H9 (cell line): Measurements from ENCODE around the gene FADD. TPM values are rescaled to one million over a fixed set of nuclear protein-coding genes. Genes with fewer than 3 reads are reported as not detected.

Experiments
- DNase-seq: peaks from one replicate; pipeline ENCODE4 v3.0.0-alpha.2; 2017
- H2AFZ ChIP-seq: one replicate; pipeline ENCODE4 v1.6.1; 2013; ENCODE audit warnings: mild to moderate bottlenecking, low read length, control low read depth, moderate library complexity
- H2AK5ac ChIP-seq: 2 replicates; pipeline ENCODE4 v1.6.1; 2013; ENCODE audit warnings: low read length, control low read depth, mixed read lengths; ENCODE audit not compliant: insufficient read length
- H2BK120ac ChIP-seq: one replicate; pipeline ENCODE4 v1.6.1; 2013; ENCODE audit warnings: low read depth, mild to moderate bottlenecking, low read length, control low read depth, inconsistent platforms; ENCODE audit not compliant: poor library complexity, severe bottlenecking
- H2BK12ac ChIP-seq: 2 replicates; pipeline ENCODE4 v1.6.1; 2013; ENCODE audit warnings: low read length, control low read depth, mixed read lengths, low read depth; ENCODE audit not compliant: insufficient read length
- H2BK15ac ChIP-seq: 2 replicates; pipeline ENCODE4 v1.6.1; 2013; ENCODE audit warnings: low read depth, low read length, control low read depth
- H2BK20ac ChIP-seq: one replicate; pipeline ENCODE4 v1.6.1; 2013; ENCODE audit warnings: low read depth, mild to moderate bottlenecking, low read length, control low read depth, inconsistent platforms; ENCODE audit not compliant: poor library complexity, severe bottlenecking
- H2BK5ac ChIP-seq: 2 replicates; pipeline ENCODE4 v1.6.1; 2013; ENCODE audit warnings: low read length, control low read depth, mixed read lengths; ENCODE audit not compliant: insufficient read length
- H3K14ac ChIP-seq: 2 replicates; pipeline ENCODE4 v1.6.1; 2013; ENCODE audit warnings: low read length, control low read depth; ENCODE audit not compliant: insufficient read depth
- H3K18ac ChIP-seq: 2 replicates; pipeline ENCODE4 v1.6.1; 2013; ENCODE audit warnings: low read depth, mild to moderate bottlenecking, mixed read lengths, low read length, control low read depth; ENCODE audit not compliant: insufficient read length
- H3K23ac ChIP-seq: 2 replicates; pipeline ENCODE4 v1.6.1; 2013; ENCODE audit warnings: low read length, control low read depth, mixed read lengths, low read depth; ENCODE audit not compliant: insufficient read length
- H3K23me2 ChIP-seq: 2 replicates; pipeline ENCODE4 v1.6.1; 2013; ENCODE audit warnings: low read depth, mild to moderate bottlenecking, mixed read lengths, low read length, control low read depth; ENCODE audit not compliant: insufficient read length, poor library complexity, severe bottlenecking
- H3K27ac ChIP-seq: 2 replicates; pipeline ENCODE4 v1.5.1; 2013; ENCODE audit warnings: low read length, control low read depth, mixed read lengths, low read depth; ENCODE audit not compliant: insufficient read length
- H3K27me3 ChIP-seq: 2 replicates; pipeline ENCODE4 v1.6.1; 2013; ENCODE audit warnings: low read length, control low read depth, inconsistent platforms; ENCODE audit not compliant: insufficient read depth
- H3K4ac ChIP-seq: 2 replicates; pipeline ENCODE4 v1.6.1; 2013; ENCODE audit warnings: low read depth, mild to moderate bottlenecking, control low read depth, inconsistent platforms, low read length, moderate library complexity
- H3K4me1 ChIP-seq: 2 replicates; pipeline ENCODE4 v1.6.1; 2013; ENCODE audit warnings: low read length, control low read depth, inconsistent platforms; ENCODE audit not compliant: insufficient read depth
- H3K4me2 ChIP-seq: 2 replicates; pipeline ENCODE4 v1.6.1; 2013; ENCODE audit warnings: low read length, control low read depth, mixed read lengths; ENCODE audit not compliant: insufficient read length, insufficient read depth
- H3K56ac ChIP-seq: 2 replicates; pipeline ENCODE4 v1.6.1; 2013; ENCODE audit warnings: low read depth, mild to moderate bottlenecking, mixed read lengths, low read length, control low read depth; ENCODE audit not compliant: insufficient read length
- H3K79me1 ChIP-seq: 2 replicates; pipeline ENCODE4 v1.6.1; 2013; ENCODE audit warnings: low read depth, mild to moderate bottlenecking, moderate library complexity, low read length, control low read depth, inconsistent platforms; ENCODE audit not compliant: insufficient read depth, poor library complexity, severe bottlenecking
- H3K79me2 ChIP-seq: 2 replicates; pipeline ENCODE4 v1.6.1; 2013; ENCODE audit warnings: low read length, control low read depth, inconsistent platforms; ENCODE audit not compliant: insufficient read depth
- H3K9ac ChIP-seq: 2 replicates; pipeline ENCODE4 v1.6.1; 2013; ENCODE audit warnings: low read length, control low read depth, mixed read lengths; ENCODE audit not compliant: insufficient read length; ENCODE audit errors: extremely low read depth
- H3K9me3 ChIP-seq: one replicate; pipeline ENCODE4 v1.6.1; 2013; ENCODE audit warnings: low read depth, low read length, inconsistent platforms; ENCODE audit not compliant: control insufficient read depth
- H3T11ph ChIP-seq: one replicate; pipeline ENCODE4 v1.6.1; 2013; ENCODE audit warnings: mild to moderate bottlenecking, low read length, control low read depth, inconsistent platforms
- H4K20me1 ChIP-seq: one replicate; pipeline ENCODE4 v1.6.1; 2013; ENCODE audit not compliant: control insufficient read depth, insufficient read length, insufficient read depth
- H4K5ac ChIP-seq: 2 replicates; pipeline ENCODE4 v1.6.1; 2013; ENCODE audit warnings: low read depth, mild to moderate bottlenecking, mixed read lengths, low read length, control low read depth; ENCODE audit not compliant: insufficient read length
- H4K8ac ChIP-seq: replicated peaks from 2 replicates; pipeline ENCODE4 v1.6.1; 2013; ENCODE audit warnings: low read length, control low read depth, mixed read lengths, low read depth; ENCODE audit not compliant: insufficient read length
- H4K91ac ChIP-seq: 2 replicates; pipeline ENCODE4 v1.6.1; 2013; ENCODE audit warnings: low read depth, mild to moderate bottlenecking, moderate library complexity, mixed read lengths, low read length, control low read depth; ENCODE audit not compliant: insufficient read length
- H3K27ac Mint-ChIP-seq, 3 experiments: 2 replicates in 2 of 3; 3 replicates in 1 of 3; pipeline ENCODE4 v1.8.0; 2020 to 2021; ENCODE audit warnings: mixed read lengths in 3 of 3, mild to moderate bottlenecking in 1 of 3, moderate library complexity in 1 of 3
- H3K27me3 Mint-ChIP-seq: 2 replicates; pipeline ENCODE4 v1.8.0; 2021; ENCODE audit warnings: low read depth, mild to moderate bottlenecking, moderate library complexity, mixed read lengths
- H3K36me3 Mint-ChIP-seq, 3 experiments: 2 replicates in 2 of 3; 3 replicates in 1 of 3; pipeline ENCODE4 v1.8.0; 2020 to 2021; ENCODE audit warnings: low read depth in 3 of 3, mixed read lengths in 3 of 3; ENCODE audit not compliant: insufficient read depth in 1 of 3
- H3K4me1 Mint-ChIP-seq, 2 experiments: 2 replicates each; pipeline ENCODE4 v1.8.0; 2020; ENCODE audit warnings: mixed read lengths in 2 of 2
- H3K4me3 Mint-ChIP-seq, 2 experiments: 2 replicates in 1 of 2; 3 replicates in 1 of 2; pipeline ENCODE4 v1.8.0; 2020 to 2021; ENCODE audit warnings: mild to moderate bottlenecking in 2 of 2, mixed read lengths in 2 of 2, moderate library complexity in 1 of 2
- H3K9me3 Mint-ChIP-seq, 2 experiments: 2 replicates in 1 of 2; 3 replicates in 1 of 2; pipeline ENCODE4 v1.8.0; 2020; ENCODE audit warnings: mild to moderate bottlenecking in 2 of 2, mixed read lengths in 2 of 2, moderate library complexity in 1 of 2
- WGBS: extraction: QIAGEN DNeasy Blood & Tissue Kit; methylation state at CpG from one replicate; pipeline ENCODE4 v1.1.7; 2013; ENCODE audit warnings: missing lambda C conversion rate, low lambda C conversion rate, mixed read lengths; ENCODE audit not compliant: insufficient read length; ENCODE audit errors: extremely low coverage; 5-methylcytosine and 5-hydroxymethylcytosine counted together
- total RNA-seq: library from RNA; stranded (reverse); gene quantifications from 2 replicates; pipeline ENCODE4 v1.2.1, GENCODE V29; 2021
- TF ChIP-seq, protein P1 (sequence below): fragments of 200-600 bp; sonication (generic); conservative IDR thresholded peaks from 3 replicates; pipeline ENCODE4 v1.8.0; 2021; ENCODE audit warnings: antibody characterized with exemption, mild to moderate bottlenecking

The FADD gene
- total RNA-seq, 1 experiment from 2014 or later = 51.1 TPM

DNA sequence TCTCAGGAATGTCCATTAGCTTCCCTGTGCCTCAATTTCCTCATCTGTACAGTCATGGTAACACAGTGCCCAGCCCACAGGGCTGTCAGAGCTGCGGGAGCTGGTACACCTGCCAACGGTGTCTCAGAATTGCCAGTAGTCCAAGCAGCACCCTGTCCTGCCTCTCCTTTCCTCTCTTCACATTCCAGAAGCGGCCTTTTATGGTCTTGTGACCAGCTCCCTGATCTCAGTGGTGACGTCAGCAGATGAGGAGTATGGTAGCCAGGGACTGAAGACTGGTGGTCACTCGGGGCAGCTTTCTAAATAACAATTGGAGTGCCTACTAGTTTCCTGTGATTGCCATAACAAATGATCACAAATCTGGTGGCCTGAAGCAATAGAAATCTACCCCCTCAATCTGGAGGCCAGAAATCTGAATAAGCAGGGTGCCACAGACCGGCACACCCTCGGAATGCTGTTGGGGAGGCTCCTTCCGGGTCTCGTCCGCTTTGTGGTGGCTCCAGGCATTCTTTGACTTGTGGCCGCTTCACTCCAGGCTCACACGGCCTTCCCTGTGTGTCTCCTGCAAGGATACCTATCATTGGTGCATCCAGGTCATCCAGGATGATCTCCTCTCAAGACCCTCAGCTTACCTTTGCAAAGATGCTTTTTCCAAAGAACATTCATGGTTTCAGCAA, 2.1 kb downstream of the FADD start:
- TF ChIP-seq, protein P1, sequence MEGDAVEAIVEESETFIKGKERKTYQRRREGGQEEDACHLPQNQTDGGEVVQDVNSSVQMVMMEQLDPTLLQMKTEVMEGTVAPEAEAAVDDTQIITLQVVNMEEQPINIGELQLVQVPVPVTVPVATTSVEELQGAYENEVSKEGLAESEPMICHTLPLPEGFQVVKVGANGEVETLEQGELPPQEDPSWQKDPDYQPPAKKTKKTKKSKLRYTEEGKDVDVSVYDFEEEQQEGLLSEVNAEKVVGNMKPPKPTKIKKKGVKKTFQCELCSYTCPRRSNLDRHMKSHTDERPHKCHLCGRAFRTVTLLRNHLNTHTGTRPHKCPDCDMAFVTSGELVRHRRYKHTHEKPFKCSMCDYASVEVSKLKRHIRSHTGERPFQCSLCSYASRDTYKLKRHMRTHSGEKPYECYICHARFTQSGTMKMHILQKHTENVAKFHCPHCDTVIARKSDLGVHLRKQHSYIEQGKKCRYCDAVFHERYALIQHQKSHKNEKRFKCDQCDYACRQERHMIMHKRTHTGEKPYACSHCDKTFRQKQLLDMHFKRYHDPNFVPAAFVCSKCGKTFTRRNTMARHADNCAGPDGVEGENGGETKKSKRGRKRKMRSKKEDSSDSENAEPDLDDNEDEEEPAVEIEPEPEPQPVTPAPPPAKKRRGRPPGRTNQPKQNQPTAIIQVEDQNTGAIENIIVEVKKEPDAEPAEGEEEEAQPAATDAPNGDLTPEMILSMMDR = no peak
- no peak overlapping the region for H2BK120ac ChIP-seq
- H2BK12ac ChIP-seq = no peak overlapping the region
- H2AK5ac ChIP-seq = no peak overlapping the region
- H2AFZ ChIP-seq = no peak overlapping the region
- H3K4me1 ChIP-seq = no peaks in the 10 kb centered on the region; the same call in 1 of the 2 replicates
- H3K23me2 ChIP-seq = peaks cover 14% of the 10 kb centered on the region
- no peak overlapping the region for H3K14ac ChIP-seq
- no peak overlapping the region for H3K23ac ChIP-seq
- peaks cover 17% of the 10 kb centered on the region for H3K79me2 ChIP-seq
- H4K20me1 ChIP-seq = peaks cover 3% of the 10 kb centered on the region
- no peaks in the 10 kb centered on the region for H3K9me3 ChIP-seq
- H3K79me1 ChIP-seq = peaks cover 9% of the 10 kb centered on the region
- no peak overlapping the region for H4K8ac ChIP-seq
- peaks cover 0 to under 1% of the 10 kb centered on the region in 2 experiments; a peak in 3 of 5 replicates for H3K9me3 Mint-ChIP-seq
- H4K5ac ChIP-seq = no peak overlapping the region
- WGBS = no CpG with 5 or more reads among the region's 12 CpGs
- DNase-seq = no peak
- peak overlapping the region; percentile 49 to 95 (median 68); a peak in 4 of 7 replicates for H3K27ac Mint-ChIP-seq
- H3K36me3 Mint-ChIP-seq = peaks cover 27 to 53% (median 47%) of the 10 kb centered on the region in 3 experiments
- H3K56ac ChIP-seq = no peak overlapping the region
- no peak overlapping the region for H4K91ac ChIP-seq
- peak overlapping the region; percentile 43 for H3K9ac ChIP-seq
- H3K18ac ChIP-seq = no peak overlapping the region
- no peak overlapping the region for H3T11ph ChIP-seq
- H3K4me2 ChIP-seq = peak overlapping the region; percentile 99
- H3K27me3 ChIP-seq = no peaks in the 10 kb centered on the region
- no peak overlapping the region for H3K4ac ChIP-seq
- H3K4me1 Mint-ChIP-seq = peaks cover 32 to 37% of the 10 kb centered on the region in 2 experiments
- H2BK5ac ChIP-seq = peak overlapping the region; percentile 30
- no peaks in the 10 kb centered on the region for H3K27me3 Mint-ChIP-seq
- H2BK20ac ChIP-seq = no peak overlapping the region
- no peak overlapping the region for H2BK15ac ChIP-seq
- no peak overlapping the region for H3K27ac ChIP-seq
- H3K4me3 Mint-ChIP-seq = peak overlapping the region; percentile 87 to 92
